Caco-2 (cell line): Measurements from ENCODE around the gene NUTF2. TPM values are rescaled to one million over a fixed set of nuclear protein-coding genes. Genes with fewer than 3 reads are reported as not detected.
A peak's percentile ranks its signal among the peaks of the same experiment; 100 is the strongest.

Source experiments
- BruUV-seq: library from RNA; stranded (reverse); fragments of 400-500 nt; replicated peaks from 2 replicates; lab custom pipeline; 2021; lab: Mats Ljungman, UMichigan
- CTCF ChIA-PET: fragments of 300-600 bp; sonication (Branson Sonifier 250); formaldehyde crosslinking; loops from one replicate; lab custom pipeline; 2022; ENCODE audit warnings: antibody characterized with exemption; lab: Charles Lee
- POLR2A ChIA-PET: fragments of 300-600 bp; sonication (Branson Sonifier 250); formaldehyde crosslinking; loops from one replicate; lab custom pipeline; 2022; ENCODE audit warnings: antibody characterized with exemption; lab: Charles Lee
- DNase-seq, 2 experiments: peaks; one replicate each; pipeline versions ENCODE4 v3.0.0 to v3.0.0-alpha.2; 2020 to 2022
- H3K27me3 ChIP-seq: replicated peaks from 2 replicates; pipeline ENCODE4 v1.6.0; 2011; ENCODE audit warnings: low read length; ENCODE audit not compliant: control insufficient read depth, insufficient read depth
- H3K36me3 ChIP-seq: 2 replicates; pipeline ENCODE4 v1.5.1; 2011; ENCODE audit warnings: low read length; ENCODE audit not compliant: control insufficient read depth, insufficient read depth
- H3K4me1 ChIP-seq: fragments of 250-450 bp; sonication (Bioruptor Pico); 2 replicates; pipeline ENCODE4 v1.5.1; 2020; ENCODE audit warnings: mild to moderate bottlenecking
- H3K4me3 ChIP-seq: 2 replicates; pipeline ENCODE4 v1.5.1; 2011; ENCODE audit warnings: low read depth, mild to moderate bottlenecking, control low read depth, low read length
- H3K9me3 ChIP-seq: fragments of 250-450 bp; sonication (Bioruptor Pico); 2 replicates; pipeline ENCODE4 v1.5.1; 2020; ENCODE audit warnings: mild to moderate bottlenecking, moderate library complexity
- H3K27ac Mint-ChIP-seq: one replicate; pipeline ENCODE4 v1.8.0; 2022; ENCODE audit warnings: mixed read lengths; ENCODE audit not compliant: unreplicated experiment
- H3K27me3 Mint-ChIP-seq: one replicate; pipeline ENCODE4 v1.8.0; 2022; ENCODE audit warnings: mixed read lengths; ENCODE audit not compliant: insufficient read depth, unreplicated experiment
- H3K36me3 Mint-ChIP-seq: one replicate; pipeline ENCODE4 v1.8.0; 2022; ENCODE audit warnings: mild to moderate bottlenecking, mixed read lengths; ENCODE audit not compliant: insufficient read depth, unreplicated experiment
- H3K4me1 Mint-ChIP-seq: one replicate; pipeline ENCODE4 v1.8.0; 2022; ENCODE audit warnings: low read depth, mixed read lengths; ENCODE audit not compliant: unreplicated experiment
- H3K4me3 Mint-ChIP-seq: one replicate; pipeline ENCODE4 v1.8.0; 2022; ENCODE audit warnings: mild to moderate bottlenecking, moderate library complexity, mixed read lengths; ENCODE audit not compliant: unreplicated experiment
- H3K9me3 Mint-ChIP-seq: one replicate; pipeline ENCODE4 v1.8.0; 2022; ENCODE audit warnings: mixed read lengths; ENCODE audit not compliant: unreplicated experiment
- CTCF ChIP-seq, 2 experiments: fragments of 200-600 bp in 1 of 2; IDR thresholded peaks; 1 replicate in 1 of 2; 2 replicates in 1 of 2; pipeline versions ENCODE4 v1.5.1 to v1.8.0; 2011 to 2022; ENCODE audit warnings: antibody characterized with exemption in 1 of 2, control low read depth in 1 of 2, inconsistent platforms in 1 of 2, low read depth in 1 of 2, low read length in 1 of 2, mild to moderate bottlenecking in 1 of 2, moderate library complexity in 1 of 2; ENCODE audit not compliant: insufficient read depth in 1 of 2, severe bottlenecking in 1 of 2, unreplicated experiment in 1 of 2
- intact Hi-C: fragments of 100-400 bp; cut with micrococcal nuclease; formaldehyde crosslinking; loops from one replicate; pipeline ENCODE4 v1.10.0; 2022; ENCODE audit not compliant: unreplicated experiment
- total RNA-seq: library from RNA; stranded (reverse); gene quantifications from 2 replicates; pipeline ENCODE4 v1.2.3, GENCODE V29; 2022

Gene NUTF2
- total RNA-seq, 1 experiment from 2014 or later = 239 TPM

GRCh38 chr16:67882374-67883145, 35.8 kb downstream of the NUTF2 start:
- Mint-ChIP-seq H3K27ac (peak overlapping the region; percentile 96), H3K4me1 (peaks cover 37% of the 10 kb centered on the region), H3K9me3 (no peaks in the 10 kb centered on the region), H3K4me3 (peak overlapping the region; percentile 61), H3K36me3 (peaks cover 75% of the 10 kb centered on the region), H3K27me3 (no peaks in the 10 kb centered on the region)
- Histone ChIP-seq H3K36me3 (peaks cover 11% of the 10 kb centered on the region), H3K27me3 (no peaks in the 10 kb centered on the region), H3K4me3 (no peak overlapping the region), H3K9me3 (no peaks in the 10 kb centered on the region), H3K4me1 (peaks cover 43% of the 10 kb centered on the region)
- BruUV-seq = no TSS peak
- CTCF ChIA-PET = interaction anchor here (0.5 to 5.0 kb wide), 19 partner anchors 9 to 212 kb away, joined by 3 to 47 read pairs (median 6); partner anchors contain the start of genes CTRL, EDC4, NUTF2 and PSMB10
- POLR2A ChIA-PET = interaction anchor here (0.5 to 1.7 kb wide), 3 partner anchors 17 to 53 kb away, joined by 3 to 9 read pairs (median 4); no protein-coding TSS in a partner anchor
- TF ChIP-seq CTCF (IDR thresholded peaks at IDR 0.05; ENCODE audit: insufficient read depth in 1 of 2, low read depth in 1 of 2, low read length in 1 of 2, severe bottlenecking in 1 of 2, unreplicated experiment in 1 of 2) = peak in 1 of 2 experiments; percentile 10
- intact Hi-C loops = loop anchor here (1.0 kb wide), 2 partner anchors 9 to 46 kb away; partner anchors contain the start of gene EDC4
- DNase-seq = no peak

- BruUV-seq = TSS peak; percentile 45
- Mint-ChIP-seq H3K4me3 (peak overlapping the region; percentile 61), H3K4me1 (peaks cover 37% of the 10 kb centered on the region), H3K27me3 (no peaks in the 10 kb centered on the region), H3K9me3 (no peaks in the 10 kb centered on the region), H3K36me3 (peaks cover 69% of the 10 kb centered on the region), H3K27ac (peak overlapping the region; percentile 96)
- H3K4me3 ChIP-seq = no peak overlapping the region
- ChIA-PET POLR2A (interaction anchor here (0.5 to 1.7 kb wide), 3 partner anchors 18 to 52 kb away, joined by 3 to 9 read pairs (median 4); no protein-coding TSS in a partner anchor), CTCF (interaction anchor here (0.5 to 5.0 kb wide), 26 partner anchors 9 to 637 kb away, joined by 3 to 47 read pairs (median 4); partner anchors contain the start of genes CTRL, EDC4, NUTF2 and PSKH1)
- H3K9me3 ChIP-seq = no peaks in the 10 kb centered on the region
- H3K36me3 ChIP-seq = peaks cover 8% of the 10 kb centered on the region
- no peaks in the 10 kb centered on the region for H3K27me3 ChIP-seq
- peak in 1 of 2 experiments; percentile 7 for TF ChIP-seq CTCF (IDR thresholded peaks at IDR 0.05; ENCODE audit: insufficient read depth in 1 of 2, low read depth in 1 of 2, low read length in 1 of 2, severe bottlenecking in 1 of 2, unreplicated experiment in 1 of 2)
- intact Hi-C loops = loop anchor here (1.0 kb wide), 2 partner anchors 10 to 45 kb away; partner anchors contain the start of gene EDC4
- peaks cover 43% of the 10 kb centered on the region for H3K4me1 ChIP-seq
- peak; percentile 84 to 89 for DNase-seq
Observed at GRCh38 chr16:67883146-67883871, 36.6 kb downstream of the NUTF2 start.

GRCh38 chr16:67883872-67884261, 37.1 kb downstream of the NUTF2 start:
- H3K4me3 Mint-ChIP-seq = peak overlapping the region; percentile 61
- Histone ChIP-seq H3K9me3 (no peaks in the 10 kb centered on the region), H3K4me3 (no peak overlapping the region), H3K36me3 (peaks cover 8% of the 10 kb centered on the region), H3K27me3 (no peaks in the 10 kb centered on the region), H3K4me1 (peaks cover 43% of the 10 kb centered on the region)
- peak; percentile 89 to 92 for TF ChIP-seq CTCF (IDR thresholded peaks at IDR 0.05; ENCODE audit: insufficient read depth in 1 of 2, low read depth in 1 of 2, low read length in 1 of 2, severe bottlenecking in 1 of 2, unreplicated experiment in 1 of 2)
- no peaks in the 10 kb centered on the region for H3K9me3 Mint-ChIP-seq
- H3K4me1 Mint-ChIP-seq = peaks cover 37% of the 10 kb centered on the region
- DNase-seq = peak; percentile 68 to 87
- no peaks in the 10 kb centered on the region for H3K27me3 Mint-ChIP-seq
- H3K36me3 Mint-ChIP-seq = peaks cover 63% of the 10 kb centered on the region
- POLR2A ChIA-PET = interaction anchor here (1.3 kb wide), 1 partner anchor 38 kb away, joined by 3 read pairs; no protein-coding TSS in a partner anchor
- intact Hi-C loops = loop anchor here (1.0 kb wide), 2 partner anchors 11 to 44 kb away; partner anchors contain the start of gene EDC4
- CTCF ChIA-PET = interaction anchor here (0.6 to 5.0 kb wide), 23 partner anchors 8 to 637 kb away, joined by 3 to 47 read pairs (median 5); partner anchors contain the start of genes CTRL, EDC4, NUTF2 and PSKH1
- H3K27ac Mint-ChIP-seq = peak overlapping the region; percentile 96
- no TSS peak for BruUV-seq
